ENCODE results near the gene DIS3L2.

The DIS3L2 gene

DNA sequence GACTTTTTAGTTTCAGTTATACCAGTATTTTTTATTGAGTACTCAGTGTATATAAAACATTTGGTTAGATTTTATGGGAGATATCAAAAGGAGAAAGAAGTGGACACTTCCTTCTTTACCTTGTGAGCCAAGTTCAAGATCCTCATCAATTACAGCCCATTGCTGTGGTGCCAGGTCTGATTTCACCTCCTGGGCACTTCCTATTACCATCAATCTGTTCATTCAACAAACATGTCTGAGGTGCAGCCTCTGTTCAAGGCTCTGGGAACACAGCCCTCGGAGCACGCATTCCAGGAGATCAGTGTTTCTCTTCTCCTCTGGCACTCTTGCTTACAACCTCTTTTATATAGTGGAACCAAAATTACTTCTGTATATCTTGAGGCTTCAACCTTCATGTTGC is 245.7 kb downstream of the DIS3L2 start:
- TF ChIP-seq, protein P1, sequence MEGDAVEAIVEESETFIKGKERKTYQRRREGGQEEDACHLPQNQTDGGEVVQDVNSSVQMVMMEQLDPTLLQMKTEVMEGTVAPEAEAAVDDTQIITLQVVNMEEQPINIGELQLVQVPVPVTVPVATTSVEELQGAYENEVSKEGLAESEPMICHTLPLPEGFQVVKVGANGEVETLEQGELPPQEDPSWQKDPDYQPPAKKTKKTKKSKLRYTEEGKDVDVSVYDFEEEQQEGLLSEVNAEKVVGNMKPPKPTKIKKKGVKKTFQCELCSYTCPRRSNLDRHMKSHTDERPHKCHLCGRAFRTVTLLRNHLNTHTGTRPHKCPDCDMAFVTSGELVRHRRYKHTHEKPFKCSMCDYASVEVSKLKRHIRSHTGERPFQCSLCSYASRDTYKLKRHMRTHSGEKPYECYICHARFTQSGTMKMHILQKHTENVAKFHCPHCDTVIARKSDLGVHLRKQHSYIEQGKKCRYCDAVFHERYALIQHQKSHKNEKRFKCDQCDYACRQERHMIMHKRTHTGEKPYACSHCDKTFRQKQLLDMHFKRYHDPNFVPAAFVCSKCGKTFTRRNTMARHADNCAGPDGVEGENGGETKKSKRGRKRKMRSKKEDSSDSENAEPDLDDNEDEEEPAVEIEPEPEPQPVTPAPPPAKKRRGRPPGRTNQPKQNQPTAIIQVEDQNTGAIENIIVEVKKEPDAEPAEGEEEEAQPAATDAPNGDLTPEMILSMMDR (IDR thresholded peaks at IDR 0.05; ENCODE audit: low read depth, low read length), result no peak
- no peak for DNase-seq
- Histone ChIP-seq H3K4me3 (ENCODE audit: low read depth, low read length) (no peak overlapping the region), H3K27me3 (ENCODE audit: insufficient read depth, low read depth, severe bottlenecking) (no peaks in the 10 kb centered on the region), H3K36me3 (no peaks in the 10 kb centered on the region), H3K27ac (no peak overlapping the region), H3K9me3 (ENCODE audit: severe bottlenecking) (no peaks in the 10 kb centered on the region)

- H3K9me3 ChIP-seq (ENCODE audit: severe bottlenecking), result no peaks in the 10 kb centered on the region
- no peak overlapping the region for H3K27ac ChIP-seq
- H3K36me3 ChIP-seq, result no peaks in the 10 kb centered on the region
- no peak overlapping the region for H3K4me3 ChIP-seq (ENCODE audit: low read depth, low read length)
- no peaks in the 10 kb centered on the region for H3K27me3 ChIP-seq (ENCODE audit: insufficient read depth, low read depth, severe bottlenecking)
- TF ChIP-seq, protein P1 (IDR thresholded peaks at IDR 0.05; ENCODE audit: low read depth, low read length), result no peak
- no peak for DNase-seq
Observed at GRCh38 chr2:232210306-232210705, 248.8 kb downstream of the DIS3L2 start.

DNA sequence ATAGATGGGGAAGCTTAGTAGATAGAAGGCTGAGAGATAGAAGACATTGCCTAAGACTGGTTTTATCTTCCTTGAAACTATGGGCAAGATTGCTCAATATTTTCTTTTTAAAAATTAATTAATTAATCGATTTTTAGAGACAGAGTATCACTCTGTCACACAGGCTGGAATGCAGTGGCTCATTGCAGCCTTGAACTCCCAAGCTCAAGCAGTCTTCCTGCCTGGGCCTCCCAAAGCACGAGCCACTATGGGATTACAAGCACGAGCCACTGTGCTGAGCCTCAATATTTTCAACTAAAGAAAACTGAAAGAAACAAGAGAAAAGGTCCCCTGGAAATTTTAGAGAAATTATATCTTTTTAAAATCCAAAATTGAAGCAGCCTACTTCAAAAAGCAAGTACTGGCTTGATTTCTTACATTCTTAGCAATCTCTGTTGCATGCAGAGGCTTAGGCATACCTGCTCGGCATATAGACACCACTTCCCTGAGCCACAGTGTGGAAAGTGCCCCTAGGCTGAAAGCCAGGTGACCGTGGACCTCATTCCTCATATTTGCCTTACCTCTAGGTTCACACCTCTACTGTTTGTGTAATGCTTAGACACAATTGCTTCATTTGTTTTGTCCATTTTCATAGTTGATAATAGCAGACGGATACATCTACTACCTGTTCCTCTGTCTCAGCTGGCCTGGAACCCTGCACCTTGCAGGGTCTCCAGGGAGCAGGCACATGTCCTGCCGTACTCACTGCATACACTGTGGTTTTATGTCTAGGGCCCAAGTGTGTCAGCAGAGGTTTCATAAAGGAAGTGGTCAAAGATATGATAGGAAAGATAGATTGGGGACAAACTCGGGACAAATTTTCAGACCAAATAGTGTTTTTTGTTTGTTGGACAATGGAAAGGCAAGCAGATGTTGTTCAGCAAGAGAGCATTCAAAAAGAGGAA is 250.5 kb downstream of the DIS3L2 start:
- no peaks in the 10 kb centered on the region for H3K36me3 ChIP-seq
- H3K9me3 ChIP-seq (ENCODE audit: severe bottlenecking), result no peaks in the 10 kb centered on the region
- H3K4me3 ChIP-seq (ENCODE audit: low read depth, low read length), result no peak overlapping the region
- DNase-seq, result no peak
- H3K27me3 ChIP-seq (ENCODE audit: insufficient read depth, low read depth, severe bottlenecking), result no peaks in the 10 kb centered on the region
- H3K27ac ChIP-seq, result no peak overlapping the region
- TF ChIP-seq, protein P1 (IDR thresholded peaks at IDR 0.05; ENCODE audit: low read depth, low read length), result no peak

DNA sequence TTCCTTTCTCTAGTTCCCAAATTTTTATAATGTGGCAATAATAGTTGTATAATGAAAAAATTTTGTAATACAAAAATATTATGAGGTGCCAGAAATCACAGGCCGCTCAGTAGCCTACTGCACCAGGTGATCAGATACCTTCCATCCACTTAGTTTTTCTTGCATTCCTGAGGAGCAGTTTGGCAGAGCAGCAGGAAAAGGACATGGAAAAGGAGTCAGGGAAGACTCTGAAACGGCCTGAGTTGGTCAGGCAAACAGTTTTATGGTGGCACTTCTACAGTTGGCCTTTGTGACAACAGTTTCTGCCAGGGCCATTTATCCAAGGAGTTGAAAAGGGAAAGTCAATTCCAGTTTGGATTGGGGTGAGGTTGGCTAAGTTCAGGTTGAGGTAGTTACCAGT is 251.7 kb downstream of the DIS3L2 start:
- Histone ChIP-seq H3K27me3 (ENCODE audit: insufficient read depth, low read depth, severe bottlenecking) (no peaks in the 10 kb centered on the region), H3K36me3 (no peaks in the 10 kb centered on the region), H3K9me3 (ENCODE audit: severe bottlenecking) (no peaks in the 10 kb centered on the region), H3K4me3 (ENCODE audit: low read depth, low read length) (no peak overlapping the region), H3K27ac (no peak overlapping the region)
- TF ChIP-seq, protein P1 (IDR thresholded peaks at IDR 0.05; ENCODE audit: low read depth, low read length), result no peak
- DNase-seq, result no peak

- no peak overlapping the region for H3K27ac ChIP-seq
- H3K27me3 ChIP-seq (ENCODE audit: insufficient read depth, low read depth, severe bottlenecking), result no peaks in the 10 kb centered on the region
- H3K9me3 ChIP-seq (ENCODE audit: severe bottlenecking), result no peaks in the 10 kb centered on the region
- no peak overlapping the region for H3K4me3 ChIP-seq (ENCODE audit: low read depth, low read length)
- no peak for DNase-seq
- TF ChIP-seq, protein P1 (IDR thresholded peaks at IDR 0.05; ENCODE audit: low read depth, low read length), result no peak
- no peaks in the 10 kb centered on the region for H3K36me3 ChIP-seq
Observed at GRCh38 chr2:232214053-232214452, 252.5 kb downstream of the DIS3L2 start.

All from WERI-Rb-1 (cell line).